T follicular helper cell (primary cell): ENCODE data around the gene CEACAM3.

ENCODE experiments used
- DNase-seq: peaks from one replicate; pipeline ENCODE4 v3.0.0-alpha.2; 2020; ENCODE audit warnings: low read depth

Gene CEACAM3

DNA sequence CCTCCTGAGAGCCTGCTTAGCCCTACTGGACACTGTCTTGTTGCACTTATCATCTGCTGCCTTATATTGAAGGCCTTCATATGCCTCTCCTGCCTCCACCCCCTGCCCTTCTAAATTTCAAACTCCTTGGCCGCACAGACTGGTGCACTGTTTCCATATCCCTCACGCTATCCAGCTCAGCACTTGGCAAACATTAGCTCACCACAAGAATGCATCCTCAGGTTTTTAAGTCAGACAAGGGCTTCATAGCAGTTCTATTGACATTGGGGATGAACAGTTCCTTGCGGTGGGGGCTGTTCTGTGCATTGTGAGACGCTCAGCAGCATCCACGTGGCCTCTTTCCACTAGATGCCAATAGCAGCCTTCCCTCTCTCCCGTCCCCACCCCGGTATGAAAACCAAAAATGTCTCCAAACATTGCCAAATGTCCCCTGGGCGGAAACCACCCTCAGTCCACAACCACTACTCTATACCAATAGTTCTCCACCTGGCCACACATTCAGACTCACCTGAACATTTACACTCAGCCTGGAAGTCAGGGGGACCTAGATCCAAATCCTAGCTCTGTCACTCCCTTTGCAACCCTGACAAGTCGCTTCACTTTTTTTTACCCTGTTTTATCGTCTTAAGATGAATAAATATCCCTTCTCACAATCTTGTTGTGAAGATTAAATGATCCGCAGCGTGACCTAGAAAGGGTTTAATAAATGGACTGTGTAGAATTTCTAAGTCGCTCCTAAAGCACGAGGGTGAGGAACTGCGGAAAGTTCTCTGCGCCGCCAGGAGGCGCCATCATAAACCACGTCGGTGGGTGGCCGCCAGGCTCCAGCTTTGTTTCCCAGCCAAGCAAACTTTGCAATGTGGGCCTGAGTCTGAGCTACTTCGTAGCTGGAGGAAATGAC lies 3.6 kb upstream of the CEACAM3 start:
- DNase-seq, result peak; percentile 16

- DNase-seq, result no peak
These were observed 3.0 kb upstream of the CEACAM3 start for GRCh38 chr19:41793414-41793727.

DNA sequence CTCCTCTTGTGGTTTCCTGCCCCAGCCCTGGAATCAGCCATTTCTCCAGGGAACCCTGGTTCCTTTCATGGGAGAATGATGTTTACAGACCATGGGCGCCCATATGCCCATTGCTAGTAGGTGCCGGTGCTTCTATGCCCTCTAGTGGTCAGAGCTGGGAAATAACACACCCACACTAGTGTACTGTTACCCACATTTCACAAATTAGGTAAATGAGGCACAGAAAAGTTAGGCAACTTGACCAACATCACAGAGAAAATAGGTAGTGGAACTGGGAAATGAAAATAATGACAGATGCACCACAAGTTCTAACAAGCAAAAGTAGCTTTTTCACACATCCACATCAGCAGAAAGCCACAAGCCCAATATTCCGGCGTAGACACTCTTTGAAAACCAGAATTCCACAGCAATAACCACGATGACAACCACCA lies 1.3 kb upstream of the CEACAM3 start:
- DNase-seq, result peak; percentile 48

GRCh38 chr19:41796901-41797300 lies 514 bp downstream of the CEACAM3 start:
- DNase-seq, result no peak

GRCh38 chr19:41799444-41800000 lies 3.1 kb downstream of the CEACAM3 start:
- no peak for DNase-seq

GRCh38 chr19:41801031-41801430 lies 4.6 kb downstream of the CEACAM3 start:
- DNase-seq, result no peak

GRCh38 chr19:41801792-41802211 lies 5.4 kb downstream of the CEACAM3 start:
- DNase-seq, result no peak

DNA sequence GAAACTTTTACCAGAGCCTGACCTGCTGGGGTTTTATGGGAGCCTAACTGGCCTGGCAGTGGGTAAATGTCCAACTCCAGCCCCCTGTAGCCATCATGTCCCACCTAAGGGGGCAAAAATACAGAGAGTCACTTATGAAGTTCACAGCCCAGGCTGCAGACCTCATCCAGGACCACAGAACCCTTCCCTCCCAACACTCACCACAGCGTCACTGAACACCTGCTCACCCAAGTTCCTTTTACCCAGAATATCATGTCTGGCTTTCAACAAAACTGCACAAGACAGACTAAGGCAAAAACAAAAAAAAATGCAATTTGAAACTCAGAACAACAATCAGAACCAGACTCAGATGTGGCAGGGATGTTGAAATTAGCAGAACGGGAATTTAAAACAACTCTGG lies 6.4 kb downstream of the CEACAM3 start:
- no peak for DNase-seq

- no peak for DNase-seq
These were observed 7.9 kb downstream of the CEACAM3 start for GRCh38 chr19:41804336-41804735.

GRCh38 chr19:41807176-41807575 lies 10.8 kb downstream of the CEACAM3 start:
- no peak for DNase-seq

GRCh38 chr19:41808663-41809566 lies 12.5 kb downstream of the CEACAM3 start:
- no peak for DNase-seq

DNA sequence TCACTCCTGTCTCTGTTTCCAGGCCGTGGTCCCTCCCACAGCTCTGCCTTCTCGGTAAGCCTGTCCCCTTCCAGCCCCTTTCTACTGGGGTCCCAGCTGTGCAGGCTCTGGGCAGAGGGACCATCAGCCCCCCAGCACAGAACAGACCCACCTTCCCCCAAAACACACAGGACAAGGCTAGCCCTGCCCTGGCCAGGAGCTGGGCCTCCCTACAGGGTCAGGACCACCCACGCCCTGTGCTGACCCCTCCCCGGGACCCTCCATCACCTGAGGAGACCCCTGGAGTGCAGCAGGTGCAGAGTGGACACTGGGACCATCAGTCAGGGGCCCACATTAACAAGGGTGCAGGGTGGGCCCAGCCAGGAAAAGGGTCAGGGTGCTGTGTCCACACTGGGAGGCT lies 13.9 kb downstream of the CEACAM3 start:
- no peak for DNase-seq

- no peak for DNase-seq
These were observed 14.6 kb downstream of the CEACAM3 start for GRCh38 chr19:41811036-41811435.

GRCh38 chr19:41811981-41812380 lies 15.6 kb downstream of the CEACAM3 start:
- DNase-seq, result no peak

DNA sequence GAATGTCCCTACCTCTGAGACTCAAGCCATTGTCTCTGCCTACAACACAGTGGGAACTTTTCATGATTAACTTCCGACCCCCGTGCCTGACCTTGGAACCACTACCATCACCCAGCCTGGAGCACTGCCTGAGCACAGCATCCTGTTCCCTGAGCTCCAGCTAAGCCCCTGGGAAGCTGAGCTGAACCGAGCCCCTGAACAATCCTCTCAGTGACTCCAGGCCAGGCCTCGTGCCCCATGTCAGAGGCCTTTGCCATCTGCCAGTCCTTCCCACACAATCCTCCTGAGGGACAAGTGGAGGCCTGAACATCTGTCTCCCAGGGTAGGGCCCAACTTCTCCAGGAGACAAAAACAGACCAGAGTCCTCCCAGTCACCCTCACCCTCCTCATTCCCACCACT lies 17.5 kb downstream of the CEACAM3 start:
- DNase-seq, result no peak

DNA sequence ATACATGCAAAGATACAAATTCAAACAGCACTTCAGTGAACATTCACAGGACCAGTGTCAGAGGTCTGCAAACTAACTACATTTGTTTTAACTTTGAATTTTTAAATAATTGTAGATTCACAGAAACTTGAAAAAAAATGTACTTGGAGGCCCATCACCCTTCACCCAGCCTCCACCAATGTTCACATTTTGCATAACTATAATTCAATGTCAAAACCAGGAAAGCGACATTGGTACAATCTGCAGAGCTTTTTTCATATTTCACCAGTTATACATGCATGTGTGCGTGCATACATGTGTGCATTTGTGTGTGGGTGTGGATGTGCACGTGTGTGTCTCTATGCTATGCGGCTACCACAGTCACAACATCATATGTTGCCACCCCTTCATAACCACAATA lies 18.9 kb downstream of the CEACAM3 start:
- no peak for DNase-seq

GRCh38 chr19:41816761-41817160 lies 20.4 kb downstream of the CEACAM3 start:
- no peak for DNase-seq

GRCh38 chr19:41821003-41821735 lies 24.8 kb downstream of the CEACAM3 start:
- DNase-seq, result peak; percentile 12

GRCh38 chr19:41837981-41838708 lies 41.8 kb downstream of the CEACAM3 start:
- no peak for DNase-seq

DNA sequence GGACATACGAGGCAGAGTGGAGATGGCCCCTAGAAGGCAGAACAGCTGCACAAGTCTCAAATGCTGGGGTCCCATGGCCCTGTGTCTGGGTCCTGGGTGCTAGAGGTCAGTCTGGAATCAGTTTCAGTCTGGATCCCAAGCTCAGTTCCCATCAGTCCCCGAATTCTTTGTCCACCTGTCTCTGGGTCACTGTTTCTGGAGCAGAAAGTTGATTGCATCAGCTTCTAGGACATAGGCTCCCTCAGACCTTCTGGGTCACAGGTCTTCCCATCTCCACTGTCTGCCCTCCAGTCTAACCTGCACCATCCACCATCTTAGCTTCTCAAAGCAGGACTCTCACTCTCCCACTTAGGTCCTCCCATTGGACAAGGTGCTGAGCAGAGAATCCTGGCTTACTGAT lies 42.8 kb downstream of the CEACAM3 start:
- DNase-seq, result no peak

DNA sequence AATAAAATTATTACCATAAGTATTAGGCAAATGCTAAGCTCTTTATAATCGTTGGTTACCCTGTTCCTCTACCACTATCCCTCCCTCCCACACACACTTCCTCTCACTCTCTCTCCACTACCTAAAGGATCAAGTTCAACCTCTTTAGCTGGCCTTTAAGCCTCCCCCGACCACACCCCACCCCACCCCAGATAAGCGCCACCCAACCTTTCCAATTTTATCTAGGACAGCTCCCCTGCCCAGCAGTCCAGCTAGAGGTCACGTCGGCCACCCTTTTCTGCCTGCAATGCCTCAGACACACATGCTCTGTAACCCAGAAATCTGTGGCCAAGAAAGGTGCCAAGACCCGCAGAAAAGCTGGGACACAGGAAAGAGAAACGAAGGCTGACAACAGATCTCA lies 47.0 kb downstream of the CEACAM3 start:
- DNase-seq, result no peak
